ENCODE results near the gene CD160. TPM values are rescaled to one million over a fixed set of nuclear protein-coding genes. Genes with fewer than 3 reads are reported as not detected.

CD160 gene
- total RNA-seq, 1 experiment from 2014 or later = not detected

DNA sequence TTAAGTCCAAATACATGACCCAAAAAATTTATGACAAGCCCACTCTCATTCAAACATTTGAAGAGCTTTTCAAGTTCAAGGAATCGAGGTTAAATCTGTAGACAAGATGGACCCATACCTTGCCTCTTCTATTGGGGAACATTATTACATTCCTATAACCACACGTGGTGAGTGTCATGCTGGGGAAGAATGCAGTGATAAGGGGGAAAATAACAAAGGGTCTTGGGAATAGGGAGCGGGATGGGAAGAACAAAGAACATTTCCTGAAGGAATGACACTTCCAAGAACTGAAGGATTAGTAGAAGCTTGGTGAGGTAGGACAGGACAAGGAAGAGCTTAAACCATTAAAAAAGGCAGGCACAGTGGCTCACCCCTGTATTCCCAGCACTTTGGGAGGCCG is 31.0 kb upstream of the CD160 start:
- no peak for TF ChIP-seq EZH2 (IDR thresholded peaks at IDR 0.05; ENCODE audit: borderline replicate concordance, low read depth, low read length, poor library complexity, severe bottlenecking)
- TF ChIP-seq, protein P1, sequence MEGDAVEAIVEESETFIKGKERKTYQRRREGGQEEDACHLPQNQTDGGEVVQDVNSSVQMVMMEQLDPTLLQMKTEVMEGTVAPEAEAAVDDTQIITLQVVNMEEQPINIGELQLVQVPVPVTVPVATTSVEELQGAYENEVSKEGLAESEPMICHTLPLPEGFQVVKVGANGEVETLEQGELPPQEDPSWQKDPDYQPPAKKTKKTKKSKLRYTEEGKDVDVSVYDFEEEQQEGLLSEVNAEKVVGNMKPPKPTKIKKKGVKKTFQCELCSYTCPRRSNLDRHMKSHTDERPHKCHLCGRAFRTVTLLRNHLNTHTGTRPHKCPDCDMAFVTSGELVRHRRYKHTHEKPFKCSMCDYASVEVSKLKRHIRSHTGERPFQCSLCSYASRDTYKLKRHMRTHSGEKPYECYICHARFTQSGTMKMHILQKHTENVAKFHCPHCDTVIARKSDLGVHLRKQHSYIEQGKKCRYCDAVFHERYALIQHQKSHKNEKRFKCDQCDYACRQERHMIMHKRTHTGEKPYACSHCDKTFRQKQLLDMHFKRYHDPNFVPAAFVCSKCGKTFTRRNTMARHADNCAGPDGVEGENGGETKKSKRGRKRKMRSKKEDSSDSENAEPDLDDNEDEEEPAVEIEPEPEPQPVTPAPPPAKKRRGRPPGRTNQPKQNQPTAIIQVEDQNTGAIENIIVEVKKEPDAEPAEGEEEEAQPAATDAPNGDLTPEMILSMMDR (conservative IDR thresholded peaks at IDR 0.05; ENCODE audit: low read depth, low read length) = no peak
- no peak overlapping the region for H3K4me3 ChIP-seq (ENCODE audit: low read depth, low read length, poor library complexity, severe bottlenecking)
- no peaks in the 10 kb centered on the region for H3K36me3 ChIP-seq (ENCODE audit: insufficient read depth, low read length, poor library complexity, severe bottlenecking)
- no peak overlapping the region for H3K27ac ChIP-seq (ENCODE audit: low read depth, low read length, poor library complexity, severe bottlenecking)
- no peaks in the 10 kb centered on the region for H3K9me3 ChIP-seq (ENCODE audit: low read depth, low read length, poor library complexity, severe bottlenecking)
- intact Hi-C loops (cut with micrococcal nuclease; ENCODE audit: unreplicated experiment) = no loop called here
- no peaks in the 10 kb centered on the region for H3K27me3 ChIP-seq (replicated peaks; ENCODE audit: insufficient read depth, low read depth, low read length, poor library complexity)
- POLR2A ChIA-PET (ENCODE audit: low non-redundant PET) = no interaction called here
- no TSS peak for BruUV-seq (replicated peaks)
- no peak for DNase-seq (ENCODE audit: low spot score)
- CTCF ChIA-PET = no interaction called here
- no peaks in the 10 kb centered on the region for H3K4me1 ChIP-seq (ENCODE audit: insufficient read depth, low read length, poor library complexity, severe bottlenecking)

DNA sequence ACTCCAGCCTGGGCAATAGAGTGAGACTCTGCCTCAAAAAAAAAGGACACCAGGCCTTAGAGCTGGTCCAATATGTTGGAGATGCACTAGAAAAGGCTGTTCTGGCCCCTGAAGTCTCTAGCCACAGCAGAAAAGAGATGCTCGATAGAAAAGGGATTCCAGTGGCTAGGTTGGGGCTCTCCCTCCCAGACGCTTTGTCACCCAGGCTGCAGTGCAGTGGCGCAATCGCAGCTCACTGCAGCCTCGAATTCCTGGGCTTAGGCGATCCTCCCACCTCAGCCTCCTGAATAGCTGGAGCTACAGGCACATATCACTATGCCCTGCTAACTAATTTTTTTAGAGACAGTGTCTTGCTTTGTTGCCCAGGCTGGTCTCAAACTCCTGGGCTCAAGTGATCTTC is 30.4 kb upstream of the CD160 start:
- Histone ChIP-seq H3K4me1 (ENCODE audit: insufficient read depth, low read length, poor library complexity, severe bottlenecking) (no peaks in the 10 kb centered on the region), H3K36me3 (ENCODE audit: insufficient read depth, low read length, poor library complexity, severe bottlenecking) (no peaks in the 10 kb centered on the region), H3K9me3 (ENCODE audit: low read depth, low read length, poor library complexity, severe bottlenecking) (no peaks in the 10 kb centered on the region), H3K27ac (ENCODE audit: low read depth, low read length, poor library complexity, severe bottlenecking) (no peak overlapping the region), H3K4me3 (ENCODE audit: low read depth, low read length, poor library complexity, severe bottlenecking) (no peak overlapping the region), H3K27me3 (replicated peaks; ENCODE audit: insufficient read depth, low read depth, low read length, poor library complexity) (no peaks in the 10 kb centered on the region)
- POLR2A ChIA-PET (ENCODE audit: low non-redundant PET) = no interaction called here
- no TSS peak for BruUV-seq (replicated peaks)
- TF ChIP-seq, protein P1 (conservative IDR thresholded peaks at IDR 0.05; ENCODE audit: low read depth, low read length) = no peak
- no peak for TF ChIP-seq EZH2 (IDR thresholded peaks at IDR 0.05; ENCODE audit: borderline replicate concordance, low read depth, low read length, poor library complexity, severe bottlenecking)
- no peak for DNase-seq (ENCODE audit: low spot score)
- CTCF ChIA-PET = no interaction called here
- intact Hi-C loops (cut with micrococcal nuclease; ENCODE audit: unreplicated experiment) = no loop called here

DNA sequence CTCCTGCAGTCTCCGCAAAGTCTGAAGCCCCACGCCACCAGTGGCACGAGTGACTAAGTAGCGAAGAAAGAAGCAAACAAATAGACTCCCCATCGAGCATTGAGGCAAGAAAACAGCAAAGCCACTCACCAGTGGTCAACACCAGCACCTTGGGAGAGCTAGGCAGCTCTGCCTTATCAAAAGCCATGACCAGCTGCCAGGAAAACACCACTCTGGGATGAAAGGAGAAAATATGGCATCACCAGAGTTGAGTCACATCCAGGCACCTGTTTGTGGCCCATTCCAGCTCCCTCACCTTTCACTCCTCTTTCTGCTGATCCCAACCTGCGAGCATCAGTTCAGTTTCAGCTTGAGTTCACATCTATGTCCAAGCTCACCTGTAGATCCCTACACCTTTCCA is 29.4 kb upstream of the CD160 start:
- H3K4me3 ChIP-seq (ENCODE audit: low read depth, low read length, poor library complexity, severe bottlenecking) = no peak overlapping the region
- TF ChIP-seq, protein P1 (conservative IDR thresholded peaks at IDR 0.05; ENCODE audit: low read depth, low read length) = no peak
- no peak for TF ChIP-seq EZH2 (IDR thresholded peaks at IDR 0.05; ENCODE audit: borderline replicate concordance, low read depth, low read length, poor library complexity, severe bottlenecking)
- H3K4me1 ChIP-seq (ENCODE audit: insufficient read depth, low read length, poor library complexity, severe bottlenecking) = no peaks in the 10 kb centered on the region
- no peaks in the 10 kb centered on the region for H3K36me3 ChIP-seq (ENCODE audit: insufficient read depth, low read length, poor library complexity, severe bottlenecking)
- no peak for DNase-seq (ENCODE audit: low spot score)
- no peaks in the 10 kb centered on the region for H3K9me3 ChIP-seq (ENCODE audit: low read depth, low read length, poor library complexity, severe bottlenecking)
- intact Hi-C loops (cut with micrococcal nuclease; ENCODE audit: unreplicated experiment) = no loop called here
- no TSS peak for BruUV-seq (replicated peaks)
- POLR2A ChIA-PET (ENCODE audit: low non-redundant PET) = no interaction called here
- no peak overlapping the region for H3K27ac ChIP-seq (ENCODE audit: low read depth, low read length, poor library complexity, severe bottlenecking)
- CTCF ChIA-PET = no interaction called here
- no peaks in the 10 kb centered on the region for H3K27me3 ChIP-seq (replicated peaks; ENCODE audit: insufficient read depth, low read depth, low read length, poor library complexity)

Data from A673 (cell line).